ENCODE measurements around the gene SH2D5. TPM values are rescaled to one million over a fixed set of nuclear protein-coding genes. Genes with fewer than 3 reads are reported as not detected.
A peak's percentile ranks its signal among the peaks of the same experiment; 100 is the strongest.
"Not testable (repeated sequence)": the region's sequence is repeated elsewhere in the genome, so short reads cannot be mapped to it uniquely, and the experiment has no call there.

The SH2D5 gene
- total and polyA plus RNA-seq, 5 donors from 2014 or later: not detected

GRCh38 chr1:20723159-20723536, 9.4 kb downstream of the SH2D5 start:
- Histone ChIP-seq H3K4me1 (ENCODE audit: control insufficient read depth, insufficient read depth, low read length, poor library complexity, severe bottlenecking) (no peaks in the 10 kb centered on the region), H3K36me3 (ENCODE audit: control insufficient read depth, insufficient read depth, low read length) (no peaks in the 10 kb centered on the region), H3K9me3 (ENCODE audit: control insufficient read depth in 2 of 2, low read length in 2 of 2) (no peaks in the 10 kb centered on the region), H3K4me3 (ENCODE audit: low read depth, low read length) (no peak overlapping the region), H3K27me3 (ENCODE audit: control insufficient read depth, insufficient read depth, low read length) (peaks cover 3% of the 10 kb centered on the region), H3K27ac (ENCODE audit: insufficient read depth, low read length, poor library complexity, severe bottlenecking) (no peak overlapping the region)
- Mint-ChIP-seq H3K36me3 (no peaks in the 10 kb centered on the region), H3K27ac (no peak overlapping the region), H3K4me3 (no peak overlapping the region), H3K27me3 (peaks cover 30% of the 10 kb centered on the region), H3K4me1 (peaks cover 0 to 9% (median 3%) of the 10 kb centered on the region in 4 donors), H3K9me3 (no peaks in the 10 kb centered on the region)
- ATAC-seq (ENCODE audit: low read depth in 2 of 2): no peak
- DNase-seq: no peak

GRCh38 chr1:20721117-20722061, 11.1 kb downstream of the SH2D5 start:
- no peaks in the 10 kb centered on the region for H3K9me3 ChIP-seq (ENCODE audit: control insufficient read depth in 2 of 2, low read length in 2 of 2)

GRCh38 chr1:20720631-20721091, 11.8 kb downstream of the SH2D5 start:
- Histone ChIP-seq H3K36me3 (ENCODE audit: control insufficient read depth, insufficient read depth, low read length) (no peaks in the 10 kb centered on the region), H3K4me1 (ENCODE audit: control insufficient read depth, insufficient read depth, low read length, poor library complexity, severe bottlenecking) (peaks cover 7% of the 10 kb centered on the region), H3K27ac (ENCODE audit: insufficient read depth, low read length, poor library complexity, severe bottlenecking) (no peak overlapping the region), H3K4me3 (ENCODE audit: low read depth, low read length) (no peak overlapping the region), H3K27me3 (ENCODE audit: control insufficient read depth, insufficient read depth, low read length) (peaks cover 6% of the 10 kb centered on the region), H3K9me3 (ENCODE audit: control insufficient read depth in 2 of 2, low read length in 2 of 2) (no peaks in the 10 kb centered on the region)
- Mint-ChIP-seq H3K27me3 (peaks cover 34% of the 10 kb centered on the region), H3K4me1 (peaks cover 0 to 19% (median 7%) of the 10 kb centered on the region in 4 donors), H3K4me3 (peak overlapping the region in 2 of 4 donors; percentile 4 to 14), H3K36me3 (no peaks in the 10 kb centered on the region), H3K27ac (no peak overlapping the region), H3K9me3 (no peaks in the 10 kb centered on the region)
- DNase-seq (no peak), ATAC-seq (ENCODE audit: low read depth in 2 of 2) (no peak)

More at GRCh38 chr1:20721117-20722061, 11.1 kb downstream of the SH2D5 start:
- DNase-seq (no peak), ATAC-seq (ENCODE audit: low read depth in 2 of 2) (no peak)
- Histone ChIP-seq H3K27me3 (ENCODE audit: control insufficient read depth, insufficient read depth, low read length) (peaks cover 6% of the 10 kb centered on the region), H3K4me3 (ENCODE audit: low read depth, low read length) (no peak overlapping the region), H3K4me1 (ENCODE audit: control insufficient read depth, insufficient read depth, low read length, poor library complexity, severe bottlenecking) (peaks cover 7% of the 10 kb centered on the region), H3K27ac (ENCODE audit: insufficient read depth, low read length, poor library complexity, severe bottlenecking) (no peak overlapping the region), H3K36me3 (ENCODE audit: control insufficient read depth, insufficient read depth, low read length) (no peaks in the 10 kb centered on the region)
- Mint-ChIP-seq H3K4me1 (peaks cover 0 to 17% (median 5%) of the 10 kb centered on the region in 4 donors), H3K36me3 (no peaks in the 10 kb centered on the region), H3K27me3 (peaks cover 33% of the 10 kb centered on the region), H3K9me3 (no peaks in the 10 kb centered on the region), H3K27ac (no peak overlapping the region), H3K4me3 (peak overlapping the region in 1 of 4 donors; percentile 4)

GRCh38 chr1:20719871-20720620, 12.5 kb downstream of the SH2D5 start:
- Histone ChIP-seq H3K4me3 (ENCODE audit: low read depth, low read length) (no peak overlapping the region), H3K27me3 (ENCODE audit: control insufficient read depth, insufficient read depth, low read length) (peaks cover 7% of the 10 kb centered on the region), H3K36me3 (ENCODE audit: control insufficient read depth, insufficient read depth, low read length) (no peaks in the 10 kb centered on the region), H3K9me3 (ENCODE audit: control insufficient read depth in 2 of 2, low read length in 2 of 2) (no peaks in the 10 kb centered on the region), H3K4me1 (ENCODE audit: control insufficient read depth, insufficient read depth, low read length, poor library complexity, severe bottlenecking) (peaks cover 7% of the 10 kb centered on the region), H3K27ac (ENCODE audit: insufficient read depth, low read length, poor library complexity, severe bottlenecking) (no peak overlapping the region)
- H3K27ac Mint-ChIP-seq: no peak overlapping the region
- peaks cover 40% of the 10 kb centered on the region for H3K27me3 Mint-ChIP-seq
- H3K4me1 Mint-ChIP-seq: peaks cover 0 to 19% (median 7%) of the 10 kb centered on the region in 4 donors
- no peaks in the 10 kb centered on the region for H3K9me3 Mint-ChIP-seq
- no peak for DNase-seq
- peak overlapping the region in 2 of 4 donors; percentile 14 to 53 for H3K4me3 Mint-ChIP-seq
- no peaks in the 10 kb centered on the region for H3K36me3 Mint-ChIP-seq
- ATAC-seq (ENCODE audit: low read depth in 2 of 2): no peak

GRCh38 chr1:20719261-20719660, 13.2 kb downstream of the SH2D5 start:
- Histone ChIP-seq H3K27ac (ENCODE audit: insufficient read depth, low read length, poor library complexity, severe bottlenecking) (no peak overlapping the region), H3K4me3 (ENCODE audit: low read depth, low read length) (no peak overlapping the region), H3K27me3 (ENCODE audit: control insufficient read depth, insufficient read depth, low read length) (peaks cover 9% of the 10 kb centered on the region), H3K36me3 (ENCODE audit: control insufficient read depth, insufficient read depth, low read length) (no peaks in the 10 kb centered on the region), H3K4me1 (ENCODE audit: control insufficient read depth, insufficient read depth, low read length, poor library complexity, severe bottlenecking) (peaks cover 7% of the 10 kb centered on the region), H3K9me3 (ENCODE audit: control insufficient read depth in 2 of 2, low read length in 2 of 2) (no peaks in the 10 kb centered on the region)
- H3K36me3 Mint-ChIP-seq: no peaks in the 10 kb centered on the region
- no peak for DNase-seq
- peaks cover 0 to 19% (median 7%) of the 10 kb centered on the region in 4 donors for H3K4me1 Mint-ChIP-seq
- peaks cover 44% of the 10 kb centered on the region for H3K27me3 Mint-ChIP-seq
- no peak for ATAC-seq (ENCODE audit: low read depth in 2 of 2)
- no peaks in the 10 kb centered on the region for H3K9me3 Mint-ChIP-seq
- peak overlapping the region in 3 of 4 donors; percentile 33 to 53 (median 49) for H3K4me3 Mint-ChIP-seq
- H3K27ac Mint-ChIP-seq: no peak overlapping the region

- Mint-ChIP-seq H3K4me1 (peaks cover 0 to 19% (median 7%) of the 10 kb centered on the region in 4 donors), H3K27me3 (peaks cover 44% of the 10 kb centered on the region), H3K27ac (peak overlapping the region in 1 of 3 donors; percentile 83), H3K4me3 (peak overlapping the region; percentile 33 to 69 (median 56))
- not testable (repeated sequence) for H3K4me3 ChIP-seq (ENCODE audit: low read depth, low read length); H3K36me3 ChIP-seq (ENCODE audit: control insufficient read depth, insufficient read depth, low read length); H3K9me3 ChIP-seq (ENCODE audit: control insufficient read depth in 2 of 2, low read length in 2 of 2); ATAC-seq (ENCODE audit: low read depth in 2 of 2); H3K27me3 ChIP-seq (ENCODE audit: control insufficient read depth, insufficient read depth, low read length); H3K36me3 Mint-ChIP-seq; H3K27ac ChIP-seq (ENCODE audit: insufficient read depth, low read length, poor library complexity, severe bottlenecking); H3K9me3 Mint-ChIP-seq; H3K4me1 ChIP-seq (ENCODE audit: control insufficient read depth, insufficient read depth, low read length, poor library complexity, severe bottlenecking); DNase-seq
Measured at GRCh38 chr1:20718343-20718882, 14.1 kb downstream of the SH2D5 start.

GRCh38 chr1:20717452-20718342, 14.8 kb downstream of the SH2D5 start, which contains the start of gene KIF17:
Gene KIF17, minus strand, starts transcription at chr1:20718007. Its CDS starts 301 bp downstream, at chr1:20717706.
- ATAC-seq (ENCODE audit: low read depth in 2 of 2): peak; percentile 53 to 73
- no peaks in the 10 kb centered on the region for H3K9me3 Mint-ChIP-seq
- DNase-seq: peak; percentile 53 to 79 (median 58)

More at GRCh38 chr1:20717452-20718342, 14.8 kb downstream of the SH2D5 start, which contains the start of gene KIF17:
- no peaks in the 10 kb centered on the region for H3K36me3 Mint-ChIP-seq
- peaks cover 7% of the 10 kb centered on the region for H3K4me1 ChIP-seq (ENCODE audit: control insufficient read depth, insufficient read depth, low read length, poor library complexity, severe bottlenecking)
- peaks cover 0 to 19% (median 7%) of the 10 kb centered on the region in 4 donors for H3K4me1 Mint-ChIP-seq
- no peaks in the 10 kb centered on the region for H3K9me3 ChIP-seq (ENCODE audit: control insufficient read depth in 2 of 2, low read length in 2 of 2)
- no peaks in the 10 kb centered on the region for H3K36me3 ChIP-seq (ENCODE audit: control insufficient read depth, insufficient read depth, low read length)
- no peak within 1 kb of the TSS for H3K4me3 ChIP-seq (ENCODE audit: low read depth, low read length)
- H3K27ac Mint-ChIP-seq: peak within 1 kb of the TSS in 1 of 3 donors; percentile 83
- peaks cover 44% of the 10 kb centered on the region for H3K27me3 Mint-ChIP-seq
- no peak within 1 kb of the TSS for H3K27ac ChIP-seq (ENCODE audit: insufficient read depth, low read length, poor library complexity, severe bottlenecking)
- H3K27me3 ChIP-seq (ENCODE audit: control insufficient read depth, insufficient read depth, low read length): peaks cover 9% of the 10 kb centered on the region
- H3K4me3 Mint-ChIP-seq: peak within 1 kb of the TSS; percentile 70 to 81 (median 78)
